GM23248 (cell line): Measurements from ENCODE around the gene RBMS1. TPM values are rescaled to one million over a fixed set of nuclear protein-coding genes. Genes with fewer than 3 reads are reported as not detected.

Experiments
- DNase-seq: peaks from one replicate; pipeline ENCODE4 v3.0.0-alpha.2; 2015
- H2AFZ ChIP-seq: fragments of 200-600 bp; sonication (generic); 2 replicates; pipeline ENCODE4 v1.6.1; 2016; ENCODE audit warnings: antibody characterized with exemption
- H3F3A ChIP-seq: fragments of 200-600 bp; sonication (generic); 2 replicates; pipeline ENCODE4 v1.6.1; 2016; ENCODE audit warnings: mild to moderate bottlenecking, antibody characterized with exemption, mixed run types; ENCODE audit not compliant: insufficient read depth
- H3K27ac ChIP-seq: fragments of 200-600 bp; sonication (generic); 2 replicates; pipeline ENCODE4 v1.5.1; 2016; ENCODE audit warnings: mild to moderate bottlenecking
- H3K27me3 ChIP-seq: fragments of 200-600 bp; sonication (generic); replicated peaks from 2 replicates; pipeline ENCODE4 v1.6.1; 2016; ENCODE audit warnings: mild to moderate bottlenecking; ENCODE audit not compliant: insufficient read depth
- H3K36me3 ChIP-seq: fragments of 200-600 bp; sonication (generic); 2 replicates; pipeline ENCODE4 v1.6.1; 2016; ENCODE audit warnings: low read depth, mild to moderate bottlenecking
- H3K4me1 ChIP-seq: fragments of 200-600 bp; sonication (generic); 2 replicates; pipeline ENCODE4 v1.6.1; 2016; ENCODE audit warnings: mild to moderate bottlenecking; ENCODE audit not compliant: insufficient read depth
- H3K4me2 ChIP-seq: fragments of 200-600 bp; sonication (generic); one replicate; pipeline ENCODE4 v1.6.1; 2016; ENCODE audit warnings: mild to moderate bottlenecking; ENCODE audit not compliant: unreplicated experiment
- H3K4me3 ChIP-seq: fragments of 200-600 bp; sonication (generic); 2 replicates; pipeline ENCODE4 v1.5.1; 2016; ENCODE audit warnings: mild to moderate bottlenecking
- H3K79me2 ChIP-seq: fragments of 200-600 bp; sonication (generic); 2 replicates; pipeline ENCODE4 v1.6.1; 2016; ENCODE audit warnings: mild to moderate bottlenecking; ENCODE audit not compliant: insufficient read depth
- H3K9ac ChIP-seq: fragments of 200-600 bp; sonication (generic); 2 replicates; pipeline ENCODE4 v1.6.1; 2016; ENCODE audit warnings: mild to moderate bottlenecking
- H3K9me2 ChIP-seq: fragments of 200-600 bp; sonication (generic); 2 replicates; pipeline ENCODE4 v1.6.1; 2016; ENCODE audit warnings: mixed run types, mild to moderate bottlenecking, moderate library complexity; ENCODE audit not compliant: insufficient read depth
- H3K9me3 ChIP-seq: fragments of 200-600 bp; sonication (generic); one replicate; pipeline ENCODE4 v1.6.1; 2017; ENCODE audit warnings: low read depth
- H4K20me1 ChIP-seq: fragments of 200-600 bp; sonication (generic); 2 replicates; pipeline ENCODE4 v1.6.0; 2016; ENCODE audit not compliant: insufficient read depth
- EZH2 ChIP-seq: fragments of 200-600 bp; sonication (generic); IDR thresholded peaks from 2 replicates; pipeline ENCODE4 v1.6.1; 2018; ENCODE audit warnings: antibody characterized with exemption, mild to moderate bottlenecking; ENCODE audit not compliant: insufficient read depth, poor library complexity, severe bottlenecking
- EZH2phosphoT487 ChIP-seq: fragments of 200-600 bp; sonication (generic); IDR thresholded peaks from 2 replicates; pipeline ENCODE4 v1.6.1; 2018; ENCODE audit warnings: antibody characterized with exemption, moderate library complexity, mild to moderate bottlenecking, low read depth; ENCODE audit not compliant: insufficient read depth
- WGBS, 2 experiments: methylation state at CpG; one replicate each; pipeline ENCODE4 v1.1.6; 2015 to 2017; ENCODE audit warnings: low lambda C conversion rate in 2 of 2, low coverage in 1 of 2; ENCODE audit errors: missing lambda C conversion rate in 2 of 2; 5-methylcytosine and 5-hydroxymethylcytosine counted together
- in situ Hi-C: fragments of 300-500 bp; cut with MboI; formaldehyde crosslinking; loops from 2 replicates; pipeline ENCODE4 v1.15.0; 2020
- polyA plus RNA-seq: library from polyadenylated mRNA; unstranded; fragments of >200 nt; fragmentation: Nextera tagmentation; extraction: Ambion mirVana; gene quantifications from 2 replicates; pipeline ENCODE4 v1.2.1, GENCODE V29; 2016
- total RNA-seq: library from RNA; depleted of rRNA; stranded (reverse); fragments of >200 nt; shearing (Covaris generic); gene quantifications from 2 replicates; pipeline ENCODE4 v1.2.3, GENCODE V29; 2014

Gene RBMS1
- total and polyA plus RNA-seq, 2 experiments from 2014 or later, result 72.3 to 91.7 TPM

- WGBS, 2 experiments, result 92 to 100% methylated on average over 1 of the region's 1 CpG
- in situ Hi-C loops, result no loop called here
- DNase-seq, result no peak
Observed at GRCh38 chr2:160534996-160535395, 41.4 kb upstream of the RBMS1 start.

GRCh38 chr2:160534249-160534648, 40.6 kb upstream of the RBMS1 start:
- H3K9me3 ChIP-seq, result no peaks in the 10 kb centered on the region
- no peaks in the 10 kb centered on the region for H3K79me2 ChIP-seq
- no peak for TF ChIP-seq EZH2phosphoT487
- TF ChIP-seq EZH2, result no peak
- no peaks in the 10 kb centered on the region for H4K20me1 ChIP-seq
- H3K4me3 ChIP-seq, result no peak overlapping the region
- no peak overlapping the region for H3K27ac ChIP-seq
- H2AFZ ChIP-seq, result 0 out of 2 replicates have a peak overlapping the region, but pooled peaks have one; percentile 51
- H3F3A ChIP-seq, result no peaks in the 10 kb centered on the region
- peaks cover 15% of the 10 kb centered on the region for H3K4me1 ChIP-seq
- no peak overlapping the region for H3K4me2 ChIP-seq
- H3K9me2 ChIP-seq, result no peaks in the 10 kb centered on the region
- H3K9ac ChIP-seq, result no peak overlapping the region
- peak; percentile 26 for DNase-seq
- in situ Hi-C loops, result no loop called here
- no peaks in the 10 kb centered on the region for H3K27me3 ChIP-seq
- H3K36me3 ChIP-seq, result no peaks in the 10 kb centered on the region

More at GRCh38 chr2:160534996-160535395, 41.4 kb upstream of the RBMS1 start:
- Histone ChIP-seq H3K79me2 (no peaks in the 10 kb centered on the region), H3K4me3 (no peak overlapping the region), H3K4me2 (no peak overlapping the region), H3K4me1 (peaks cover 15% of the 10 kb centered on the region), H3K27me3 (no peaks in the 10 kb centered on the region), H3F3A (no peaks in the 10 kb centered on the region), H4K20me1 (no peaks in the 10 kb centered on the region), H3K36me3 (no peaks in the 10 kb centered on the region), H2AFZ (no peak overlapping the region), H3K9me3 (no peaks in the 10 kb centered on the region), H3K9ac (no peak overlapping the region), H3K9me2 (no peaks in the 10 kb centered on the region), H3K27ac (no peak overlapping the region)
- TF ChIP-seq EZH2 (no peak), EZH2phosphoT487 (no peak)

- Histone ChIP-seq H3K79me2 (no peaks in the 10 kb centered on the region), H3K36me3 (no peaks in the 10 kb centered on the region), H3K9me3 (no peaks in the 10 kb centered on the region), H3K4me1 (peaks cover 15% of the 10 kb centered on the region), H3K27me3 (no peaks in the 10 kb centered on the region), H3K27ac (peak overlapping the region; percentile 0; the same call in 1 of the 2 replicates), H4K20me1 (no peaks in the 10 kb centered on the region), H3K9ac (no peak overlapping the region), H3K9me2 (no peaks in the 10 kb centered on the region), H2AFZ (peak overlapping the region; percentile 51), H3K4me3 (no peak overlapping the region), H3K4me2 (no peak overlapping the region), H3F3A (no peaks in the 10 kb centered on the region)
- in situ Hi-C loops, result no loop called here
- TF ChIP-seq EZH2phosphoT487 (no peak), EZH2 (no peak)
- peak; percentile 19 for DNase-seq
- 58 to 63% methylated on average over 2 of the region's 2 CpGs for WGBS, 2 experiments
Observed at GRCh38 chr2:160533482-160533881, 39.9 kb upstream of the RBMS1 start.

GRCh38 chr2:160532388-160532787, 38.8 kb upstream of the RBMS1 start:
- Histone ChIP-seq H3K4me2 (no peak overlapping the region), H3K9me2 (no peaks in the 10 kb centered on the region), H3K36me3 (no peaks in the 10 kb centered on the region), H3K79me2 (no peaks in the 10 kb centered on the region), H4K20me1 (no peaks in the 10 kb centered on the region), H3K4me1 (peaks cover 15% of the 10 kb centered on the region), H3K27ac (no peak overlapping the region), H3F3A (no peaks in the 10 kb centered on the region), H3K9me3 (no peaks in the 10 kb centered on the region), H3K4me3 (no peak overlapping the region), H2AFZ (no peak overlapping the region), H3K27me3 (no peaks in the 10 kb centered on the region), H3K9ac (no peak overlapping the region)
- WGBS, 2 experiments, result 92 to 93% methylated on average over 6 of the region's 6 CpGs
- in situ Hi-C loops, result no loop called here
- no peak for DNase-seq
- TF ChIP-seq EZH2 (no peak), EZH2phosphoT487 (no peak)
